Natural killer cell (primary cell): Measurements from ENCODE around the gene KAT6B. TPM values are rescaled to one million over a fixed set of nuclear protein-coding genes. Genes with fewer than 3 reads are reported as not detected.

Source experiments
- ATAC-seq, 3 donors: fragments of 150-1000 bp in 2 of 3; fragments of 200-7000 bp in 1 of 3; cut with Tn5 transposase; 1 replicate in 1 of 3; 2 replicates in 2 of 3; pipeline ENCODE4 v1.10.0; 2021; ENCODE audit warnings: mild to moderate bottlenecking in 2 of 3, moderate library complexity in 2 of 3
- DNase-seq, 2 donors: peaks; one replicate each; pipeline versions ENCODE4 v3.0.0 to v3.0.0-alpha.2; 2013 to 2021; ENCODE audit warnings: mixed read lengths in 1 of 2
- H3K27ac ChIP-seq: one replicate; pipeline ENCODE4 v1.5.1; 2013; ENCODE audit warnings: mild to moderate bottlenecking, low read length
- H3K27me3 ChIP-seq: one replicate; pipeline ENCODE4 v1.6.1; 2013; ENCODE audit warnings: low read length; ENCODE audit not compliant: control insufficient read depth, insufficient read depth
- H3K36me3 ChIP-seq: one replicate; pipeline ENCODE4 v1.6.1; 2013; ENCODE audit warnings: low read length; ENCODE audit not compliant: control insufficient read depth, insufficient read depth
- H3K4me1 ChIP-seq: one replicate; pipeline ENCODE4 v1.6.1; 2013; ENCODE audit warnings: low read length; ENCODE audit not compliant: control insufficient read depth, insufficient read depth
- H3K4me3 ChIP-seq: one replicate; pipeline ENCODE4 v1.5.1; 2013; ENCODE audit warnings: low read length
- H3K9me3 ChIP-seq: one replicate; pipeline ENCODE4 v1.6.1; 2013; ENCODE audit warnings: low read length; ENCODE audit not compliant: control insufficient read depth, insufficient read depth
- H3K27ac Mint-ChIP-seq, 2 donors: one replicate each; pipeline ENCODE4 v1.8.0; 2022; ENCODE audit warnings: mild to moderate bottlenecking in 2 of 2, mixed read lengths in 2 of 2, moderate library complexity in 1 of 2
- H3K27me3 Mint-ChIP-seq, 2 donors: one replicate each; pipeline ENCODE4 v1.8.0; 2022; ENCODE audit warnings: low read depth in 2 of 2, mixed read lengths in 2 of 2
- H3K36me3 Mint-ChIP-seq: one replicate; pipeline ENCODE4 v1.8.0; 2022; ENCODE audit warnings: mixed read lengths
- H3K4me1 Mint-ChIP-seq, 2 donors: one replicate each; pipeline ENCODE4 v1.8.0; 2022; ENCODE audit warnings: mixed read lengths in 2 of 2
- H3K4me3 Mint-ChIP-seq: one replicate; pipeline ENCODE4 v1.8.0; 2022; ENCODE audit warnings: mild to moderate bottlenecking, moderate library complexity, mixed read lengths
- H3K9me3 Mint-ChIP-seq, 2 donors: one replicate each; pipeline ENCODE4 v1.8.0; 2022; ENCODE audit warnings: mixed read lengths in 2 of 2
- CTCF ChIP-seq: fragments of 200-600 bp; IDR thresholded peaks from one replicate; pipeline ENCODE4 v1.8.0; 2022; ENCODE audit warnings: antibody characterized with exemption
- WGBS: methylation state at CpG from one replicate; pipeline ENCODE4 v1.1.7; 2013; ENCODE audit warnings: missing lambda C conversion rate; ENCODE audit not compliant: insufficient coverage; 5-methylcytosine and 5-hydroxymethylcytosine counted together
- intact Hi-C: fragments of 100-400 bp; cut with micrococcal nuclease; formaldehyde crosslinking; loops from one replicate; pipeline ENCODE4 v1.14.2; 2022
- total RNA-seq, 4 donors: library from RNA; stranded (reverse); fragments of 120-200 nt in 1 of 4; gene quantifications; one replicate each; pipeline versions ENCODE4 v1.2.3 to v1.2.4, GENCODE V29; 2013 to 2022

KAT6B gene
- total RNA-seq, 3 donors from 2014 or later (not counting 1 experiment from before 2014, with no cell fraction given), result 117 to 133 (median 121) TPM

GRCh38 chr10:74987339-74988053 lies 161.1 kb downstream of the KAT6B start:
- H3K36me3 ChIP-seq, result peaks cover 18% of the 10 kb centered on the region
- ATAC-seq (no peak), DNase-seq (no peak)
- no peaks in the 10 kb centered on the region for H3K9me3 ChIP-seq
- intact Hi-C loops, result no loop called here
- no peaks in the 10 kb centered on the region for H3K9me3 Mint-ChIP-seq
- H3K27me3 Mint-ChIP-seq, result no peaks in the 10 kb centered on the region
- H3K36me3 Mint-ChIP-seq, result peaks cover 11% of the 10 kb centered on the region
- H3K27ac Mint-ChIP-seq, result peak overlapping the region; percentile 77 to 84
- H3K4me3 Mint-ChIP-seq, result no peak overlapping the region
- no peak overlapping the region for H3K27ac ChIP-seq
- no peak overlapping the region for H3K4me3 ChIP-seq
- H3K4me1 ChIP-seq, result no peaks in the 10 kb centered on the region
- no peak for TF ChIP-seq CTCF
- H3K4me1 Mint-ChIP-seq, result peaks cover 27 to 40% of the 10 kb centered on the region in 2 donors
- WGBS, result 93% methylated on average over 4 of the region's 4 CpGs
- H3K27me3 ChIP-seq, result no peaks in the 10 kb centered on the region

GRCh38 chr10:74988054-74988775 lies 161.8 kb downstream of the KAT6B start:
- Histone ChIP-seq H3K27ac (no peak overlapping the region), H3K36me3 (peaks cover 18% of the 10 kb centered on the region), H3K9me3 (no peaks in the 10 kb centered on the region), H3K4me1 (no peaks in the 10 kb centered on the region), H3K27me3 (no peaks in the 10 kb centered on the region), H3K4me3 (no peak overlapping the region)
- no peak for DNase-seq
- Mint-ChIP-seq H3K9me3 (no peaks in the 10 kb centered on the region), H3K27ac (peak overlapping the region; percentile 77 to 84), H3K36me3 (peaks cover 7% of the 10 kb centered on the region), H3K4me3 (no peak overlapping the region), H3K4me1 (peaks cover 23 to 33% of the 10 kb centered on the region in 2 donors), H3K27me3 (no peaks in the 10 kb centered on the region)
- TF ChIP-seq CTCF, result no peak
- intact Hi-C loops, result no loop called here
- ATAC-seq, result no peak
- WGBS, result 0% methylated on average over 1 of the region's 2 CpGs

GRCh38 chr10:74988832-74989561 lies 162.6 kb downstream of the KAT6B start:
- H3K9me3 ChIP-seq, result no peaks in the 10 kb centered on the region
- peaks cover 23 to 25% of the 10 kb centered on the region in 2 donors for H3K4me1 Mint-ChIP-seq
- H3K36me3 ChIP-seq, result peaks cover 21% of the 10 kb centered on the region
- H3K36me3 Mint-ChIP-seq, result peaks cover 7% of the 10 kb centered on the region
- H3K4me3 Mint-ChIP-seq, result no peak overlapping the region
- ATAC-seq, result no peak
- H3K27me3 Mint-ChIP-seq, result no peaks in the 10 kb centered on the region
- intact Hi-C loops, result no loop called here
- no peaks in the 10 kb centered on the region for H3K4me1 ChIP-seq
- WGBS, result 91% methylated on average over 3 of the region's 5 CpGs
- peak overlapping the region; percentile 77 to 84 for H3K27ac Mint-ChIP-seq
- no peak overlapping the region for H3K27ac ChIP-seq
- H3K27me3 ChIP-seq, result no peaks in the 10 kb centered on the region
- TF ChIP-seq CTCF, result no peak
- H3K9me3 Mint-ChIP-seq, result no peaks in the 10 kb centered on the region
- no peak overlapping the region for H3K4me3 ChIP-seq
- DNase-seq, result no peak
